D721Med (cell line): ENCODE data around the gene DR1.

Source experiments
- DNase-seq: peaks from one replicate; pipeline ENCODE4 v3.0.0; 2011; ENCODE audit warnings: low spot score; ENCODE audit not compliant: insufficient read length
- FAIRE-seq: peaks from 2 replicates; lab custom pipeline; 2011; peaks lifted over from hg19 to GRCh38; lab: Jason Lieb, UNC
- TF ChIP-seq, protein P1 (sequence below): IDR thresholded peaks from 2 replicates; pipeline ENCODE4 v1.5.1; 2012; ENCODE audit warnings: mild to moderate bottlenecking, control low read depth; ENCODE audit not compliant: insufficient read depth; ENCODE audit errors: missing control alignments

DR1 gene

GRCh38 chr1:93345633-93346420 lies at the start of gene DR1:
Gene DR1 (plus strand): TSS chr1:93345907. CDS start chr1:93346646, 739 bp downstream.
- DNase-seq: peak; percentile 87
- FAIRE-seq: no peak
- TF ChIP-seq, protein P1, sequence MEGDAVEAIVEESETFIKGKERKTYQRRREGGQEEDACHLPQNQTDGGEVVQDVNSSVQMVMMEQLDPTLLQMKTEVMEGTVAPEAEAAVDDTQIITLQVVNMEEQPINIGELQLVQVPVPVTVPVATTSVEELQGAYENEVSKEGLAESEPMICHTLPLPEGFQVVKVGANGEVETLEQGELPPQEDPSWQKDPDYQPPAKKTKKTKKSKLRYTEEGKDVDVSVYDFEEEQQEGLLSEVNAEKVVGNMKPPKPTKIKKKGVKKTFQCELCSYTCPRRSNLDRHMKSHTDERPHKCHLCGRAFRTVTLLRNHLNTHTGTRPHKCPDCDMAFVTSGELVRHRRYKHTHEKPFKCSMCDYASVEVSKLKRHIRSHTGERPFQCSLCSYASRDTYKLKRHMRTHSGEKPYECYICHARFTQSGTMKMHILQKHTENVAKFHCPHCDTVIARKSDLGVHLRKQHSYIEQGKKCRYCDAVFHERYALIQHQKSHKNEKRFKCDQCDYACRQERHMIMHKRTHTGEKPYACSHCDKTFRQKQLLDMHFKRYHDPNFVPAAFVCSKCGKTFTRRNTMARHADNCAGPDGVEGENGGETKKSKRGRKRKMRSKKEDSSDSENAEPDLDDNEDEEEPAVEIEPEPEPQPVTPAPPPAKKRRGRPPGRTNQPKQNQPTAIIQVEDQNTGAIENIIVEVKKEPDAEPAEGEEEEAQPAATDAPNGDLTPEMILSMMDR: no peak

- FAIRE-seq (no peak), DNase-seq (no peak)
- TF ChIP-seq, protein P1: no peak
These were observed 49.1 kb upstream of the DR1 start for GRCh38 chr1:93296555-93297154.

DNA sequence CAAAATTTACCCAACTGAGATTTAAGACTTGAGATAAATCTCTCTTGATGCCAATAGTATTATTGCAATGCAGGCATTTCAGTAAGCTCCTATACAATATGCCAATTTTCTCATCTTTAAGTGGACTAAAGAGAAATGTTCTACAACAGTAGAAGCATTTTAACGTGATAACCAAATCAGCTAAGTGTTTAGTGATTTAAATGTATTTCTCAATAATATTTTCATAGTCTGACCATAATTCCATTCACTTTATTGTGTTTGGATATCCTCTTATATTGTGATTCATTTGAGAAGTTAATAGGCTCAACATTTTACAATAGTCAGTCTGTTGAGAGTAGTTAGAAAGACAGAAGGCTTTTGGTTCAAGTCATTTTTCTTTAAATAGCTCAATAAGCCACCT lies 44.6 kb upstream of the DR1 start:
- TF ChIP-seq, protein P1: no peak
- FAIRE-seq (no peak), DNase-seq (no peak)

- TF ChIP-seq, protein P1: no peak
- DNase-seq (no peak), FAIRE-seq (no peak)
These were observed 43.6 kb upstream of the DR1 start for GRCh38 chr1:93302078-93302477.

DNA sequence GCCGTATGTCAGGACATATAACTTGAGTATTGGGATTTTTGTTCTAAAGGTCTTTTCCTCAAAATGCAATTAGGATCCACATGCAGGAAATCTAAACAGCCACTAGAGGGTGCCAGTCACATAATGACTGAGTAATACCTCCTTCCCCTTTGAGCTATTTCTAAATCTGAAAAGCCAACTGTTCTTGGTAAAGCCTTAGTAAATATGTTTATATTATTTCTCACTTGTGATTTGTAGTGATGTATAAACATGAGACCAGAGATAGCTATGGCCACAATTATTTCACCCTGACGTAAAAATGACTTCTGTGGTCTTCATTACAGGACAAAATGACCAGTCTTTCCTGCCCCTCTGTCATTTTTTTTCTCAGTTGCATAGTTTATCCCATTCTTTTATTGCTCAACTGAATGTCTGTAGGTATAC lies 41.0 kb upstream of the DR1 start:
- TF ChIP-seq, protein P1: peak; percentile 97
- DNase-seq (no peak), FAIRE-seq (peak; percentile 84)

GRCh38 chr1:93306920-93307319 lies 38.8 kb upstream of the DR1 start:
- FAIRE-seq: no peak
- TF ChIP-seq, protein P1: no peak
- DNase-seq: no peak

GRCh38 chr1:93313026-93313425 lies 32.7 kb upstream of the DR1 start:
- TF ChIP-seq, protein P1: no peak
- no peak for FAIRE-seq
- DNase-seq: no peak
